Occipital lobe (tissue), 2 donors: ENCODE data around the gene CDC42. TPM values are rescaled to one million over a fixed set of nuclear protein-coding genes. Genes with fewer than 3 reads are reported as not detected.

Source experiments
- DNase-seq: peaks from one replicate; lab custom pipeline; 2025; lab: John Stamatoyannopoulos, UW
- total RNA-seq: library from RNA; depleted of rRNA; stranded (reverse); fragments of >200 nt; gene quantifications from one replicate; pipeline ENCODE4 v1.2.3, GENCODE V29; 2014

Gene CDC42
- total RNA-seq, 1 donor from 2014 or later, result 765 TPM

DNA sequence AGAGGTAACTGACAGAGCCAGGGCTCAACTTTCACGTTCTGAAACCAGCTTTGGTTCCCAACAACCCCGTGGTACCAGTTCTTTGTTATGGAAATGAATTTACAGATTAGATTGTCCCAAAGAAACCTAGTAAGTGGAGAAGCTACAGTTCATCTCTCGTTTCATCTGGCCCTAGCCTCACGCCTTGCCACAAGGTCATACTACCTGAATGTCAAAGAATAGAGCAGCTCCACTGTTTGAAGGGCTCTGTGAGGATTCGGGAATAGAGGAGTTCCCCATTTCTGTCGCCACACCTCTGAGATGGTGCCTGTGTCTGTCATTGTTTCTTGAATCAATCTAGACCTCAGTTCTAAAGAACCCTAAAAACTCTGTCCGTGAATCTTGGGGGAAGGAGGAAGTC is 15.0 kb upstream of the CDC42 start:
- DNase-seq, result no peak

DNA sequence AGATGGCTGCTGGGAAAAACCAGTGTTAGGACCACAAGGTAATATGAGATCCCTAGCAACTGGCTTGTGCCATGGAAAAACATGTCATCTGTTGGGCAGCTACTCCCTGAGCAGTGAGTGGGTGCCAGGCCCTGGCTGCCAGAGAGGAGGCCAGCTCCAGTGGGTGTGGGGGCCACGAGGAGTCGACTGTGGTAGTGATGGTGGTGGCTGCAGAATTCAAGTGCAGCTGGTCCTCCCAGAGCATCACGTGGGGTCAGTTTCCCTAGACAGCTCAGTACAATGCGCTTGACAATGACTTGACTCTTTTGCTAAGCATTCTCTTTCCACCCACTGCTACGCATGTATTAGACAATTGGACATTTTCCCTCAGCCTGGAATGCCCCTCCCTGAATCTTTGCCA is 14.5 kb upstream of the CDC42 start:
- DNase-seq, result no peak

DNA sequence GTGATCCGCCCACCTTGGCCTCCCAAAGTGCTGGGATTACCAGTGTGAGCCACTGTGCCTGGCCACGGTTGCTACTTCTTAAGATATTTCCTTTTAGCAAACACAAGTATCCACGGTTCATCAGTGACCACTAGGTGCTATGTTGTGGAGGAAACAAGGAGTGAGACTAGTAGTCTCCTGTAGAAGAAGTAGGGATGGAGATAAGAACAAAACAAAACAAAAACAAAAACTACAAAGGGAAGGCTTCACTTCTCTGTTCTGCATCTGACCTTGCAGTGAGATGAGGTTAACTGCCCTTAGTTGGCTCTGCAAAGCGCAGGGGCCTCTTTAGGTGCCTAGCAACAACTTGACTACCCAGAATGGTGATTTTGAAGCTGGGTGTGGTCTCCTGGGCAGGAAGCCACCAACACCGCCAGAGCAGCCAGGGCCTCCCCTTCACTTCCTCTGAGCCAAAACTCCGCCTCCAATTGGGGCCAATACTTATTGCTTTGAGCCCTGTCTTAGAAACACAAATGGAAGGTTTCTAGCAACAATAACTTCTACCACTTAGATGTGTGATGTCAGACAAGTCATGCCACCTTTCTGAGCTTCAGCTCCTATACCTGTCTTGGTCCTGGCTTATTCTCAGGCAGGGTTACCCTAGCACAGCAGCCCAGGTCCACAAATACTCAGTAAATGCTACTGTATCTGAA is 12.8 kb upstream of the CDC42 start:
- no peak for DNase-seq

DNA sequence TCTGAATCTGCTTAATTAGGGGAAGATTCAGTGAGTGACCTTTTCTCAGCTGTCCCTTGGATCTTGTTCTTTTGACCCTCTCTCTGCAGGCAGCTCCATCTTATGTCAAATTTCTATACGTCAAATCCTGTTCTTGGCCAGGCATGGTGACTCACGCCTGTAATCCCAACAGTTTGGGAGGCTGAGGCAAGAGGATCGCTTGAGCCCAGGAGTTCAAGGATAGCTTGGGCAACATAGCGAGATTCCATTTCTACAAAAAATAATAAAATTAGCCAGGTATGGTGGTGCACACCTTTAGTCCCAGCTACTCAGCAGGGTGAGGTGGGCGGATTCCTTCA is 12.3 kb upstream of the CDC42 start:
- DNase-seq, result no peak

DNA sequence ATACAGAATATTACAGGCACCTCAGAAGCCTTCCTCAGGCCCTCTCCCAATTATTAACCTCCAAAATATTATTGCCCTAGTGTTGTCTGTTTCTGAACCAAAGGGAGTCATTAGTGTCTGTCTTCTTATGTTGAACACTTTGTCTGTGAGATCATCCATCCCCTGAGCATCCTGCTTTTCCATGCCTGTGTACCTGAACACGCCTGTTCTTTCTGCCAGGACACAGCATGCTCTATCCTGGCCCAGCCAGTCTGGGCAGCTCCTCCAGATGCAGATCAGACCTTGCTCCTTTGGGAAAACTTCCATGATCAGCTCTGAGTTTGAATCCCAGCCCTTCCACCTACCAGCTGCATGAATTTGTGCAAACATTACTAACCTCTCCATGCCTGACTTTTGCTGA is 11.0 kb upstream of the CDC42 start:
- no peak for DNase-seq

DNA sequence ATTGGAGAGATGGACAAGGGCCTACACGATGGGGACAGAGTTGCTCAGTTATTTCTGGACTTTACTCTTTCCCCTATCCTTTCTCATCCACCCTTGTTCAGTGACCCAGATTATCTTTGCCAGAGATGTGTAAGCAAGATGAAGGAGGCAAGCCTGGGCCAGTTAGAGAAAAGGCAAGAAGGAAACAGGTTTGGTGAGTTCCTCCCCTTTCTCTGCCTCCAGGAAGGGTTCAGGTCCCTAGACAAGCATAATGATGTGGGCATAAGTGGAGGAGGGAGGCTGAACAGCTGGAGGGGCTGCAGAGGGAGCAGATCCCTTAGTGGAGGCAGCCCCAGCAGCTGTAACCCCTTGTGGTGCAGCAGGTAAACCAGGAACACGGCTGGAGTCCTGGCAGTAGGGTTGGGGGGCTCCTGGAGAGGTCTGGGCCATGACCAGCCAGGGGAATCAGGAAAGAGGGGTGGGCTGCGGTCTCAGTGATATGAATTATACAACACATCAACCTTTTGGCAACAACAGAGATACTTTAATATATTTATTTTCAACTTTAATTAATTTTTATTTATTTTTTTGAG is 9.2 kb upstream of the CDC42 start:
- no peak for DNase-seq

DNA sequence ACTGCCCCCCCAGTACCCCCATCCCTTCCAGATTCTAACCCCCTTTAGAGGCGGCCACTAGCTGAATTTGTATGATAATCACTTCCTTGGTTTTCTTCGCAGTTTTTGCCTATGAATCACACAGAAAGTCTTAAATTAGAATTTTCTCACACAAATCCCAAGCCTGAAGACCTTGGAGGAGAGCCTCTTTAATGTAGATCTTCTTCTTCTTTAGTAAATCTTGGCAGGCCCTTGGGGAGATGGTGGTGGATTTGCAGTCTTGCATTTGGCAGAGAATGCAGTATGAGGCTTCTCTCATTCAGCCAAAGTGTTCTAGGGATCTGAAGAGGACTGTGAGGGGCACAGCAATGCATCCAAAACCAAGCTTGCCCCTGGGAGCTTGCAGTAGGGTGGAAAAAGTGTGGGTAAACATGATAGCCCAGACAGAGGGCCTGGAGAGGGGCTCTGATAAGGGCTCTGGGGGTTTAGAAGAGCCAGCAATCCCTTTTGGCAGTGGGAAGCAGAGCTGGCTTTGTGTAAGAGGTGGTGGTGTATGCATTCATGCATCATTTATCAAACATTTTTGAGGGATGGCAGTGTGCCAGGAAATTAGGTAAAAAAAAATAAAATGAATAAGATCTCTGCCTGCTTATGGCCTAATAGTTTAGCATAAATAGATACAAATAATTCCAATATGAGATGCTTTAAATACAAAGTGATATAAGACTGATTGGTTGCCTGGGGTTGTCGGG is 7.7 kb upstream of the CDC42 start:
- DNase-seq, result no peak

DNA sequence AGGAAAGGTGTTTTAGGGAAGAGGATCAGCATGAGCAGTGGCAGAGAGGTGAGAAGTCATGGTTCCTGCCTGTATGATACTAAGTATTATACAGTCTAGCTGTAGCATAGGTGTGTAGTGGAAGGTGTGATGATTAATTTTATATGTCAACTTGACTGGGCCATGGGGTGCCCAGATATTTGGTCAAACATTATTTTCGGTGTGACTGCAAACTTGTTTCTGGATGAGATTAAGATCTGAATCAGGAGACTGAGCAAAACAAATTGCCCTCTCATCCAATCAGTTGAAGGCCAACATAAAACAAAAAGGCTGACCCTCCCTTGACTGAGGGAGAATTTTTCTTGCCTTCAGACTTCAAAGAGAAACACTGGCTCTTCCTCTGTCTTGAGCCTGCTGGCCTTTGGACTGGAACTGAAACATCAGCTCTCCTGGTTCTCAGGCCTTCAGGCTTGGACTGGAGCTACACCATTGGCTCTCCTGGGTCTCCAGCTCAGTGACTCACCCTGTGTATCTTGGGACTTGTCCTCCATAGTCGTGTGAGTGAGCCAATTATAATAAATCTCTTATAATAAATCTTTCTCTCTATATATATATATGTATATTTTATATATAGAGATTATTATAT is 6.8 kb upstream of the CDC42 start:
- DNase-seq, result no peak

DNA sequence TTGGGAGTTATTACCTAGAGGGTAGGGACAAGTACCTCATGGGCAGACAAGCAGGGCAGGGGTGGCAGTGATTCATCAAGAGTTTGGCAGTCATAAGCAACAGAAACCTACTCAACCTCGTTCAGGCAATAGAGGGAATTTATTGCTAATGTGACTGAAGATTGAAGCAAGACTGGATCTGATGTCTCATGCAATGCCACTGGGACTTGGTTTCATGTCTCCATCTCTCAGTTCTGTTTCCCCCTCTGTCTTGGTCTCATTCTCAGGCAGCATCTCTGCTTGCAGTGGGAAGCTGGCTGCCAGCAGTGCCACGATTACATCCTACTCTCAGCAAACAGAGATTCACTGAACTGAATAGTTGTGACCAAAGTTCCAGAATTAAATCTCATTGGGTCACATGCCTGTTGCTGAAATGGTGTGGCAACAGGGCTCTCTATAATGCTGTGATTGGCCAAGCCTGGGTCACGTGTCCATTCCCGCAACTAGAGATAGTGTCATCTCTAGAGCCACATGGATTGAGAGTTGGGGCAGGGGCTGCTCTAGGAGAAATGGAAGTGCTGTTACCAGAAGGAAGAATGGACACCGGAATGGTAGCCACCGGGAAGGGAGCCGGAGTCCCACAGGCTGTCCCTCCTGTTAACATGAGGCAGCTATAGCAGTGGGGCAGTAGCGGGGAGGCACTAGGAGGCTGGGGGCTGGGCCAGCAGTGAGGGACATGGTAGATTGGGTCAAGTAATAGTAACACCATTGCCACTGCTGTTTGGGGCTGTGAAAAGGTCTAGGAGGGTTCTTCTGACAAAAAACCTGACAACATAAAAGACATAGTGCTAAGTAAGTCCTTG is 3.9 kb upstream of the CDC42 start:
- DNase-seq, result no peak

DNA sequence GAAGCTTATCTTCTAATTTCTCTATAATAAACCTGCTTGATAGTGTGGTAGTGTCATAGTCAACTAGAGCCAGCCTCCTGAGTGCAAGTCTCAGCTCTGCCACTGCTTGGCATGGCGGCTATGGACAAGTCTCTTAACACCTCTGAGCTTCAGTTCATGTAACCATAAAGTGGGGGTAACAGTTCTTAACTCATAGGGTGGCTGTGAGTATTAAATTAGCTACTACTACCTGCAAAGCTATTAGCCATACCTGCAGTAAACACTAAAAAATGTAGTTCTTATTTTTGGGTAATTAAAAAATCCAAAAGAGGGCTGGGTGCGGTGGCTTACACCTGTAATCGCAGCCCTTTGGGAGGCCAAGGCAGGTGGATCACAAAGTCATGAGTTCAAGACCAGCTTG is 2.2 kb upstream of the CDC42 start:
- no peak for DNase-seq

DNA sequence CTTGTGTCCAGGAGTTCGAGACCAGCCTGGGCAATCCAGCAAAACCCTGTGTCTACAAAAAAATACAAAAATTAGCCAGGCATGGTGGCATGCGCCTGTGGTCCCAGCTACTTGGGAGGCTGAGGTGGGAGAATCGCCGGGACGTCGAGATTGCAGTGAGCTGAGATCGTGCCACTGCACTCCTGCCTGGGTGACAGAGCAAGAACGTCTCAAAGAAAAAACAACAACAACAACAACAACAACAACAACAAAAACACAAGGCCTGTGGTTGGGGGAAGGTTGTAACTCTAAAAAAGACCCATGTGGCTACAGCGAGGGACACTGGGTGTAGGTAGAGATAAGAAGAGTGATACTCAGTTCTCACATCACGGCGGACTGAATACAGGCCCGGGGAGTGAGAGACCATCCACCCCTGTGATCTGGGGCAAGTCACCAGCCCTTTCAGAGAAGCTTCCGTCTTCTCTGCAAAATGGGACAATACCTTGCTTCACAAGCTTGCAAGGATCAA is 848 bp upstream of the CDC42 start:
- no peak for DNase-seq

DNA sequence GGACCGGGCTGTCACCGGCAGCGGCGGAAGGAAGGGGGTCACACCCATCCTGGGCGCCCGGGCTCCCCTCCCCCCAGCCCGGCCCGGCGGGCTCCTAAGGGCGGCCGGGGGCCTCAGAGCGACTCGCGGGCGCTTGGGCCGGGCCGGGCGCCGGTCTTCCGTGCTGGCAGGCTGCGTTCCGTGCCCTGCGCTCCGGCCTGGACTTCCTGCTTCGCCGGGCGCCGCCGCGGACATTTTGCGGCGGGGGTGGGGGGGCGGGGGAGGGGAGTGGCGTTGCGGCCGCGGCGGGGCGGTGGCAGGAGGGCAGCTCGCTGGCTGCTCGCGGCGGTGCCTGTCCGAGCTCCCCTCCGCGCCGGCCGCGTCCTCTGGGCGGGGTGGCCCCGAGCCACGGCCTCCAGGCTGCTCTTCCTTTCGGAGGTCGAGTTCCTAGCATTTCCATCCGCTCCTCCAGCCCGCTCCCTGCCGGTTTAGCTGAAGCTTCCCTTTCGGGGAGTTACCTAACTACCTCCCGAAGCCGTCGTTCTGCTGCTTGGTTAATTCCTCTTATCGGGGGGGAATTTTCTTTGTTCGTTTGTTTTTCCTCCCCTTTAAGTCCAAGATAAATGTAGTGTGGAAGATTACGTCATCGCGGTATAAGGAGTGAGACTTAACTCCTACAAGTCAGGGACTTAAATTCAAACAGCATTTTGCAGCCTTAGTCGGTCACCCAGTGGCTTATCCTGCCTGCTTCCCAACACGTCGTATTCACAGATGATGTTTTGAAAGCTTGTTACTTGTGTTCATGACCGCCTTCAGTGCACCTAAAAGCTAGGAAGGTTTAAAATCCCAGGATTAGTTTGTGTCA is 730 bp downstream of the CDC42 start:
- DNase-seq, result peak; percentile 36

DNA sequence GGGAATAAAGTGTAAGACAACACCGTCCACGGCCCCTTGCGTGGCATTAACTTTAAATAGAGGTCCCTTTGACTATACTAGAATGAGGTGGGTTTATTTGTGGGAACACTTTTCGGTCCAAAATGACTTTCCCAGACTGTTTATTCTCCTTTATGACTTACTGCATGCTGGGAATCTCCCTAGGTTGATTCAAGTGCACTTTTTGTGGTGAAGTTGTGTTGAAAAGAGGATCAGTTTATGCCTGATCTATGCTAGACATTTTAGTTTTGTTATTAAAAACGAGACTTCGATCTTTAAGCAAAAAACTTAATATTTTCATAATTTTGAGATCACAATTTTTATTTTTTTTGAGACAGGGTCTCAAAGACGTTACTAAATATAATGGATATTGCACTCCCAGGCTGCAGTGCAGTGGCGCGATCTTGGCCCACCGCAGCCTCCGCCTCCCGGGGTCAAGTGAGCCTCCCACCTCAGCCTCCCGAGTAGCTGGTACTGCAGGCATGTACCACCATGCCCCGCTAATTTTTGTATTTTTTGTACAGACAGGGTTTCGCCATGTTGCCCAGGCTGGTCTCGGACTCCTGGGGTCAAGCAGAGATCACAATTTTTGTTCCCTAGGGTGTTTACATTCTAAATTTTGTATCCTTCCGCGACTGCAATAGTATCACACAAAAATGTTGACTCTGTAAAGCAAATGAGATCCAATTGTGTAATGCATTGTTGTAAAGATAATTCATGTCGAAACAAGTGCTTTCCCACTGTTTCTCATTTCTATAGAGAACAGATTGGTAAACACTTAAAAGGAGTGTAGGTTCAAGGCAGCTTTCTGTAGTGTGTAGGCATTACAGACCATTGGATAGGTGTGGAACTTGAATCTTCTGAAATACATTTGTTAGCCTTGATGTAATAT is 1.6 kb downstream of the CDC42 start:
- DNase-seq, result no peak

DNA sequence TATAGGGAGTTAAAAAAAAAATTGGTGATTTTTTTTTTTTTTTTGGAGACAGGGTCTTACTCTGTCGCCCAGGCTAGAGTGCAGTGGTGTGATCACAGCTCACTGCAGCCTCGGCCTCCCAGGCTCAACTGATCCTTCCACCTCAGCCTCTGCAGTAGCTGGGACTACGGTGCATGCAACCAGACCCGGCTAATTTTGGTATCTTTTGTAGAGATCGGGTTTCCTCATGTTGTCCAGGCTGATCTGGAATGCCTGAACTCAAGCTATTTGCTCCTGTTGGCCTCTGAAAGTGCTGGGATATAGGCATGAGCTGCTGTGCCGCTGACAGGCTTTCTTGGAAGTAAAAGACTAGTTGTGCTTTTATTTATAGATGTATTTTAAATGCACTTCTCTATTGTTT is 3.0 kb downstream of the CDC42 start:
- DNase-seq, result no peak

DNA sequence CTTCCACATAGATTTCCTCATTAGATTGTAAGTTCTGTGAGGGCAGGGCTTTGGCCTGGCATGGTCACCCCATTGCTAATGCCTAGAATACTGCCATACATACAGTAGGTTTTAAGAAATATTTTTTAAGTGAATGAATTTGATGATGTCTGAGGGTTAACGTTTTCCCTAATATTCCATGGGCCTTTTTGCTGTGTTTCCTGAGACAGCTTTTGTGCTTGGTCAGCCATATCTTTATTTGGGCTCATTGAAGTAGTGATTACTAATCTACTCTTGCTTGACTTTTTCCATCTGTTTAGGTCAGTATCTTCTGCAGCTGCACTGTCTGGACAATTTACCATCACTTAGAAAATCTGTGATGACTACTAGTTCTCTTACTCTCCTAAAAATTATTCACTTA is 3.5 kb downstream of the CDC42 start:
- no peak for DNase-seq

DNA sequence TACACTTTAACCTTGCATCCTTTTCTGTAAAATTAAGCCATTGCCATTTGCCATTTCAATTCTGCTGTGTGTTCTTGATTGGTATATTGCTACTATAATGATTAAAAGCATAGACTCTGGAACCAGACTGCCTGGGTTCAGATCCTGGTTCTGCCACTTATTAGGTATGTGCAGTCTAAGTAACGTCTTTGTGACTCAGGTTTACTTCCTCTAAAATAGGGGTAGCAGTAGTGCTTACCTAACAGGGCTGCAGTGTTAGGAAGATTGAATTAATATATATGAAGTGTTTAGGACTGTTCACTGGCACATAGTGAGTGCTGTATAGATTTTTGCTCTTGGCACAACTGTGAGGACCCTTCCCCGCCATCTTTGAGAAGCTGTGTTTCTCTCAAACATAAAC is 4.4 kb downstream of the CDC42 start:
- DNase-seq, result no peak

DNA sequence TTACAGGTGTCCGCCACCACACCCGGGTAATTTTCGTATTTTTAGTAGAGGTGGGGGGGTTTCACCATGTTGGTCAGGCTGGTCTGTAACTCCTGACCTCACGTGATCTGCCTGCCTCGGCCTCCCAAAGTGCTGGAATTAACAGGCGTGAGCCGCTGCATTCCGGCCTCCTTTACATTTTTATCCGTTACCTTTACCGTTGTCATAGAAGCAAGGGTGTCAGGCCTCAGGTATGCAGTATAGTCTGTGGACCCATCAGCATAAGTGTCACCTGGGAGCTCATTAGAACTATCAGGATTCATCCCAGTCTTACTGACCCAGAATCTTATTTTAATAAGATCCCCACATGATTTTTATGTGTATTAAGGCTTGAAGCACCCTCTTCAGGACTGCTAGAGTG is 5.4 kb downstream of the CDC42 start:
- no peak for DNase-seq

DNA sequence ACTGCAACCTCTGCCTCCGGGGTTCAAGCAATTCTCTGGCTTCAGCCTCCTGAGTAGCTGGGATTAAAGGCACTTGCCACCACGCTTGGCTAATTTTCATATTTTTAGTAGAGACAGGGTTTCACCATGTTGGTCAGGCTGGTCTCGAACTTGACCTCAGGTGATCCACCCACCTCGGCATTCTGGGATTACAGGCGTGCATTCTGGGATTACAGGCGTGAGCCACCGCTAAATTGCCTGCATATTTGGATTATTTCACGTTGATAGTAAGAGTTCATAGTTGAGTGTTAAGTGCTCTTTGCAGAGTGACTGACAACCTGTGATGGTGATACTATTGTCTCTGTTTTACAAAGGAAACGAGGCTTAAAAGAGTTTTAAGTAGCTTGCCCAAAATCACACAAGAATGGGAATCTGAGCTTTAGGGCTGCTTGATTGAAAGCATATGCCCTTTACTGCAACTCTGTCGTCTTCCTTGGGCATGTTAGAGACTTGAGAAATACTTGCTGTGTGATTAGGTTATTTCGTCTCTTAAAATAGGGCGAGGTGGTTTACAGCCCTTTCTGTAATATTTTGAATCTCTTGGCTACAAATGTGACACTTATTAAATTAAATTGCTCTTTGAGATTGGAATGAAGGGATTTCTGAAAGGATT is 12.4 kb downstream of the CDC42 start:
- no peak for DNase-seq

DNA sequence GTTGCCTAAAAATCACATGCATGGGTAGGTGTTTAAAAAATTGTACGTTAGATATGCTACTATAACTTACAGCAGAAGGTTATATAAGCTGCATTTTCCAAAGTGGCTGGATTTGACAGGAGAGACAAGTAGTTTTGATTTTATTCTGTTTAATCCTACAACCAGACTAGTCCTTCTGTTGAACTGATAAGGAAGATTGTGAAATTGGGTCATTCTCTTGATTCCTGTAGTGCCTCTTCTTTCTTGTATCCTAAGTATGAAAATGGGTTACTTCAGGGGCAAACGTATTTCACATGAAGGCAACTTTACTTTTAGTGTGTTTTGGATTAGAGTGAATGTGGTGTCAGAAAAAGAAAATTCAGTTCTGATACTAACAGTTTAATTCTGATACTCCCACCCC is 19.0 kb downstream of the CDC42 start:
- DNase-seq, result no peak
